Measurements from ENCODE around the gene SH3PXD2B.
"Not testable (repeated sequence)": the region's sequence is repeated elsewhere in the genome, so short reads cannot be mapped to it uniquely, and the experiment has no call there.

The SH3PXD2B gene

GRCh38 chr5:172396220-172396619, 58.1 kb downstream of the SH3PXD2B start:
- no peak for DNase-seq

DNA sequence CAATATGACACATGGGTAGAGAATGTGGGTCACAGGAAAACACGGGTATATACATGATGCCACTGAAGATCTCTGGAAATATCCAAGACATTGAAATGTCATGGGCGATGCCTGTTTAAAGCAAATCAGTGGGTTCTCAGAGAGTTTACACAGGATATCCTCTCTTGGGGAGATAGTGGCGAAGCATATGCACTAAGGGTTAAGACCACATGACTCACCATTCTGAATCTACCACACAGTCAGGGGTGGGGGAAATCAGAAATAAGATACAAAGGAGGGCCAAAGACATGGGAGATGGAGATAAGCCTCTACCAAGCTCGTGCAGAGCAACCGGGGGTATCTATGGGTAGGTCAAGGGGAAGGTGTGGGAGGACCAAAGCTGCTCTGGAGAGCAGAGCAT, 58.8 kb downstream of the SH3PXD2B start:
- no peak for DNase-seq

GRCh38 chr5:172389578-172390112, 64.7 kb downstream of the SH3PXD2B start:
- DNase-seq: no peak

GRCh38 chr5:172388246-172388733, 66.0 kb downstream of the SH3PXD2B start:
- no peak for DNase-seq

DNA sequence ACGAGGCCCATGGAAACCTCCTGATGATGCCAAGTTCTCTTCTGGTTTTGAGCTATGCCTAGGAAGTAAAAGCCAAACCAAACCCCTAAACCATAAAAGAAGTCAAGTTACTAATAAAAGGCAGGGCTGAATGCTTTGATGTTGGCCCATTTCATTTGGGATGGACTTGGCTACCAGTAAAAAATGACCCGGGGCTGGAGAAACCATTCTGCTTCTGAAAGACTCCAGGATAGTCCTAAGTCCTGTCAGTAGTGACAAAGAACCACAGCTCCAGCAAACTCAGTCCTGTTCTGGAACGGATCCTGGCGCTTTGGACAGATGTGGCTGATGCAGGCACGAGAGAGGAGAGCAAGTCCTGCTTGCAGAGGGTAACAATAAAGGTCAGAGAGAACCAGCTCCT, 68.6 kb downstream of the SH3PXD2B start:
- DNase-seq: no peak

GRCh38 chr5:172385010-172385563, 69.2 kb downstream of the SH3PXD2B start:
- no peak for DNase-seq

GRCh38 chr5:172383191-172383802, 71.0 kb downstream of the SH3PXD2B start:
- no peak for DNase-seq

DNA sequence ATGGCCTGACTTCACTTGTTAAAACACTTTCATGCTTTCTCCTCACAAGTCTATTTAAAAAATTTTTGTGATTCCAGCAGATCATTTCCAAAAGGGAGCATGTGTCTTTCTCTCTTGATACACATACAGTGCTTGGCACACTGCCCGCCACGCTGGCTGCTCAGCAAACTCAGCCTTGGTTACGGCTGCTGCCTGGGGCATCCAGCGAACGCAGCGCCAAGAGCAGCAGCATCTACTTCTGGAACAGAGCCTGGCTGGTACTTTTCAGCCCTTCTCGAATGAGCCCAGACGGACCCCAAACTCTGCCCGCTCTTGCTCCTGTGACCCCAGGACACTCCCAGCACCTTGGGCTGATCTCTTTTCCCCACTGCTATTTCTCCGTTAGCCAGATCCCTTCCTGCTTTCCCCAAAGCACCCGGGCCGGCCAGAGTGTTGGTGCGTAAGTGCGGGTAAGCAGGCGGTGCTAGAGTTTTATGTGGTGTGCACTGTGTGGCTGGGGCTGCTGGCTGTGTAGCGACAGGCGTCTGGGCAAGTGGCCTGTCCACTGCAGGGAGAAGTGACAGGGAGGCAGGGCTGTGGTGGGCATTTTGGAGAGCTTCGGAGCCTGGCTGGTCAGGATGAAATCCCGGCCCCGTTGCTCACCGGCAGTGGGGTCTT, 73.2 kb downstream of the SH3PXD2B start:
- no peak for DNase-seq

GRCh38 chr5:172380301-172380986, 73.9 kb downstream of the SH3PXD2B start:
- no peak for DNase-seq

- no peak for DNase-seq
Observed at GRCh38 chr5:172379481-172379880, 74.8 kb downstream of the SH3PXD2B start.

DNA sequence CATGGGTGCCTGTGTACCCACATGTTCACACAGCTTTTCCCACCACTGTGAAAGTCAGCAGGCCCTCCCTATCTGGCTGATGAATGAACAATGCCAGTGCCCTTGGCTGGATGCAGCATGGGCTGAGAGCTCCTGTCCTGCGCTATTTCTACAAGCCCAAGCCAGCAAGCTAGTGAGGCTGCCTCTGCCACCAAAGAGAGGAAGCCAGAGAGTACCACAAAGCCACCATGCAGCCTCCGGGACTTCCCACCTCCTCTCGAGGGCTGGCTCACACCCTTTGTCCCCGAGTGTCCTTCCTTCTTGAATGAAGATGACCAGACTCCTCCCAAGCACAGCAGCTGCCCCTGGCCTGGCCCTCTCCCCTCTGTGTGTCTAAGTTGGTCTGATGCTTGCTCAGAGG, 76.5 kb downstream of the SH3PXD2B start:
- DNase-seq: no peak

DNA sequence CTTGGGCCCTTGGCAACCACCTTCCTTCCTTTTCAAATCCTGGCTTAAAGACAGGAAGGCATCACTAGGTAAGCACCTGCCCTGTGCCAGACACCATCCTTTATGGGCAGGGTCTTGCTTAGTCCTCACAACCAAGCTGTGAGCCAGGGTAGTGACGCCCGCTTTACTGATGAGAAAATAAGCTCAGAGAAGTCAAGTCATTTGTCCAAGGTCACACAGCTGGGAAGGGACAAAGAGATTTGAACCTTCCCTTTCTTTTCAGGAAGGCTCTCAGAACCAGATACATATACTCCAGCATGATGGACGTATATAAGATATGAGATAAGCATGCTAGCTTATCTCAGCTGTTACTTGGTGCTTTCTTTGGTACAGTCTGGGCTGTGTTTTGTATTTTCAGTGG, 76.9 kb downstream of the SH3PXD2B start:
- no peak for DNase-seq

- no peak for DNase-seq
Observed at GRCh38 chr5:172374783-172375182, 79.5 kb downstream of the SH3PXD2B start.

GRCh38 chr5:172373680-172374079, 80.6 kb downstream of the SH3PXD2B start:
- DNase-seq: no peak

GRCh38 chr5:172371684-172372083, 82.6 kb downstream of the SH3PXD2B start:
- DNase-seq: no peak

DNA sequence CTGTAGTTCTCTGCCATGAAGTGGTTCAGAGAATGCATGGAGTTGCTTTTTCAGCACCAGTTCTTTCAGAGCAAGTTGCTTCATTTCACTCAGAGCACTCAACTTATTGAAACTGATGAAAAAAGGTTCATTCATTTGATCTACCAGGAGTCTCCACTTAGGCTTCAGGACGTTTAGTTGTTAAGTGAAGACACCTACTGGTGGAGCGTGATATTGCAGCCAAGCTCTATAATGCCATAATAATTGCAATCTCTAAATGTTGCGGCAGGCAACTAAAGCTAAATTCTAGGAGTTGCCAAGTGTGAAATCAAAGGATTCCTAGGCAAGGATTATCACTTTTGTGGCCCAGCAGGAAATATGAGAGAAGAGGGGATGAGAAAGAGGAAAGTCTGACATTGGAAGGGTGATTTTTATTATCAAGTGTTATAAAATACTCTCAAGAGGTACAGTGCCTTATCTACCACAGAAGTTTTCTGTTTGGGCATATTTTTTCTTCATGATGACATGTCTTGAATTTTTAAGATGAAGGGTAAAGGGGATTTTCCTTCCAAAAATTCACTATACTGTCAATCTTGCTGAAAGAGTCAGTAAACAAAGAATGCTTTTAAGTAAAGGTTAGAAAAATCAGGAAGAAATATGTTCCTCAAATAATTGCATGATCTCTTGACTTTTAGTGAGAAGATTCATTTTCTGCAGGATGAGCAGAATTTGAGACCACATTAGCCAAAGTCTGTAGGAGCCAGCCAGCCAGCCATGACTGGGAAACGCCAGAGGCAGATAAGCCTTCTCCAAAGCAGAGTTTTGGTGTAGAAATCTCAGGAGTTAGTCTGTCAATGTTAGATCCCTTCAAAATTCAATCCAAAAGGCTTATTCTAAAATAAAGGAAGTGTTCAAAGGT, 83.4 kb downstream of the SH3PXD2B start:
- peak; percentile 64 to 68 for DNase-seq

DNA sequence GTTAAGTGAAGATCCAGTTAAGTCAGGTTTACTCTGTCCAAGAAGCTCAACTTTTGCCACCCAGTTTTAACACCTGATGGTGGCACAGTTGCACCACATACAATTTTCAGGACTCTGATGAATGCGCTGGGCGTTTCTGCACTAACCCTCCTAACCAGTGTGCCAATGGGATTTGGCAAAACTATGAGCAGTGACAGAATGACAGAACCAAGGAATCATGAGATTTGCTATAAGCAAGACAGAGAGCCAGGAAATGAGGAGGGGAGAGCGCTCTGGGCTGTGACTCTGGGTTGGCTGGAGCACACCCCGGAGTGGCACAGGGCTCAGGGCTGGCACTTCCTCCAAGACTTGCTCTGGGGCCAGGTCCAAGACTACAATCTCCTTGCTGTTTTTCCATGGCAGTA, 84.1 kb downstream of the SH3PXD2B start:
- no peak for DNase-seq

- not testable (repeated sequence) for DNase-seq
Observed at GRCh38 chr5:172368699-172369098, 85.6 kb downstream of the SH3PXD2B start.

GRCh38 chr5:172365948-172366608, 88.2 kb downstream of the SH3PXD2B start:
- DNase-seq: no peak

DNA sequence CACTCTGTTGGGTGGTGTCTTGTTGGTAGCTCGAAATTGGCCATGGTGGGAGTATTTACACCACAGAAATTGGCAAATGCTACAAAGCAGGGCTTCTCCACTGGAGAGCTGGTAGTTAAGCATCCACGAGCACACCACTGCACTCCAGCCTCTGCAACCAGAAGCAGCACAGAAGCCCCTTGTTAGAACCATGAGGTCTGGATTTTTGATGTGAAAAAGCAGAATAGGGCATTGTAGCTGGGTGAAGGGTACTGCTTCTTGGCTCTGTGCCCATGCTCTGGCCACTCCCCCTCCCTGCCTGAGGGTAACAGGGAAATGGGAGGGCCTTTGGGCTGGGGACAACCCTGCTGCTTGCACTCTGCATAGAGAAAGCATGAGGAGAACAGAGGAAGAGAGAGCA, 89.6 kb downstream of the SH3PXD2B start:
- peak; percentile 12 to 14 for DNase-seq

DNA sequence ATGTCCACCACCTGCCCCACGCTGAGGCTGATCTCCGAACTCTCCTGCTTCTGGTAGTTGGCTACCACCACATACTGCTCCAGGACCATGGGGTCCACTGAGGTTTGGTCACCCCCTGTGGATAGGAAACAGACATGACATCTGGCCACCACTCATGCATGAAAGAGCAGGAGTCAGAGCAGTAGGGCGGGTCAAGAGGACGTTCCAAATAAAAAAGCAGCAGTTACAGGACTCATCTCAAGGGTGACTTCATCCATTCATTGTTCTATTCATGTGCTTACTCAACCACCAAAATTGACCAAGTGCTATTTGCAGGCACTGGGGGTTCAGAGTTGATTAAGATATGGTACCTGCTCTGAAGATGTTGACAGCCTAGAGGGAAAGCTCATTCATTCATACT, 91.6 kb downstream of the SH3PXD2B start:
- DNase-seq: no peak

Data from activated CD4-positive, alpha-beta T cell treated with anti-CD3 and anti-CD28 coated beads, Interleukin-2, amount 50 U/mL, for 48 hours (primary cell).